Activated CD8-positive, alpha-beta memory T cell treated with anti-CD3 and anti-CD28 coated beads for 48 hours (primary cell): Measurements from ENCODE around the gene CLDN16.

ENCODE experiments used
- DNase-seq, 3 experiments: peaks; one replicate each; pipeline ENCODE4 v3.0.0-alpha.2; 2020; ENCODE audit warnings: low read depth in 2 of 3, low spot score in 2 of 3

The CLDN16 gene, protein sequence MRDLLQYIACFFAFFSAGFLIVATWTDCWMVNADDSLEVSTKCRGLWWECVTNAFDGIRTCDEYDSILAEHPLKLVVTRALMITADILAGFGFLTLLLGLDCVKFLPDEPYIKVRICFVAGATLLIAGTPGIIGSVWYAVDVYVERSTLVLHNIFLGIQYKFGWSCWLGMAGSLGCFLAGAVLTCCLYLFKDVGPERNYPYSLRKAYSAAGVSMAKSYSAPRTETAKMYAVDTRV

DNA sequence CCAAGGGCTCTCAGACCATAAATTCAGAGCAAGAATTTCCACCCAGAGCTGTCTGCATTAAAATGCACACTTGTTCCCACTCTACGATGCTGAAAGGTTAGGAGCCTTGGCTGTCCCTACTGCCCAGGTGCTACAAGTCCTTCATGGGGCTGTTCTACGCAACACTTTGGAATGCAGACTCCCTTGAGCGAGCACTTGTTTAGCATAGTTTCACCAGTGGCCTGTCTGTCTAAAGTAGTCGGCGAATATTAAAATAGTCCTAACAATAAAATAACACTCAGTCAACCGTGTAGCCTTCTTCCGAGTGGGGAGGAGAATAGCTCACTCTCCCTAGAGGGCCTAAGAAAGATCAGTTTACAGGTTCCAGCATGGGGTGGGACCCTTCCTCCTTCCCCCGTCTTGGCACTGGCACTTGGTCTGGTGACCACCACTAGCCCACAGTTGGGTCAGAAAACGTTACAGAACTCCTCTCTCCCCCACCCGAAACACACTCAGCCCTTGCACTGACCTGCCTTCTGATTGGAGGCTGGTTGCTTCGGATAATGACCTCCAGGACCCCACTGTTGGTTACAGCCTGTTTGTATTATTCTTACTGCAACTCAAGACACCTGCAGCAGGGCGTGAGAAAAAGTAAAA lies at the start of gene CLDN16:
Gene CLDN16, plus strand, starts transcription at position 586 of the 636 bp plus-strand sequence. CDS start 167 bp downstream, outside the sequence.
- DNase-seq = no peak

DNA sequence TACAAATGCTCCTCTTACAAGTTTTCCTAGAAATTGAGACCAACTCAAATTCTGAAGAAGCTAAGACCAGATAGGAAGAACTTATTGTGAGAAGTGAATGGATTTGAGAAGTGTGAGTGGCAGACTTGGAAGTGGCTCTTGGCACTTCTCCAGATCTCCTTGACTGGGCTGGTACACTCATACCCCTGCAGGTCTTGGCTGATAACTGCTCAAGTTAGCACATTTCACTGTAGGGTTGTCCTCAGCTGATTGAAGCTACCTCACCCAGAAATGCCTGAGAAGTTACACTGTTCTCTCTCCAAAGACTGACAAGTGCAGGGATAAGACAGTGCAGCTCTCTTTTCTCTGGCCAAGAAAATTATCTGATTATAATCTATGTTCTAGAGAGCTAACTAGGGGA lies 49.2 kb upstream of the CLDN16 start:
- no peak for DNase-seq

DNA sequence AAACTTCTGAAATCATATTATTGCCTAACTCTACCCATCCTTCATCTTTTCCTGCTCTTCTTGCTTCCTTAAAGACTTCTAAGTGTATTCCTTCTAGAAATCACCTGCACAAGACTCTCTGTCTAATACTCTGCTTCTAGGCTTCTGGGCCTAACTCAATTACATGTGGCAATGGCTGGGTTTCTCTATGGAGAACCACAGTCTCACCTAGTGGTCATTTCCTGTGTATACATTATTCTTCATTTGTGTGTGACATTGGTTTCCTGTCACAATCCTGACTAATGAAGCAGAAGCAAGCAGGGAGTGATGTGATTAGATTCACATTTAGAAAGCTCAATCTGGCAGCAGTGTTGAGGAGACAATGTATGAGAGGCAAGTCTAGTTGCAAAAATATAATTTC lies 48.8 kb upstream of the CLDN16 start:
- DNase-seq = no peak

DNA sequence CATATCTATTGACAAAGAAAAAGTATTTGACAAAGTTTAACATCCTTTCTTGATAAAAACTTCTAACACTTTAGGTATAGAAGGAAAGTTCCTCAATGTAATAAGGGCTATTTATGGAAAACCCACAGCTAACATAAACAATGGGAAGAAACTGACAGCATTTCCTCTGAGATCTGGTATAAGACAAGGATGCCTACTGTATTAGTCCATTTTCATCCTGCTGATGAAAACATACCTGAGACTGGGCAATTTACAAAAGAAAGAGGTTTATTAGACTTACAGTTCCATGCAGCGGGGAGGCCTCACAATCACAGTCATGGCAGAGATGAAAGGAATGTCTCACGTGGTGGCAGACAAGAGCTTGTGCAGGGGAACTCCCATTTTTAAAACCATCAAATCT lies 47.9 kb upstream of the CLDN16 start:
- no peak for DNase-seq

DNA sequence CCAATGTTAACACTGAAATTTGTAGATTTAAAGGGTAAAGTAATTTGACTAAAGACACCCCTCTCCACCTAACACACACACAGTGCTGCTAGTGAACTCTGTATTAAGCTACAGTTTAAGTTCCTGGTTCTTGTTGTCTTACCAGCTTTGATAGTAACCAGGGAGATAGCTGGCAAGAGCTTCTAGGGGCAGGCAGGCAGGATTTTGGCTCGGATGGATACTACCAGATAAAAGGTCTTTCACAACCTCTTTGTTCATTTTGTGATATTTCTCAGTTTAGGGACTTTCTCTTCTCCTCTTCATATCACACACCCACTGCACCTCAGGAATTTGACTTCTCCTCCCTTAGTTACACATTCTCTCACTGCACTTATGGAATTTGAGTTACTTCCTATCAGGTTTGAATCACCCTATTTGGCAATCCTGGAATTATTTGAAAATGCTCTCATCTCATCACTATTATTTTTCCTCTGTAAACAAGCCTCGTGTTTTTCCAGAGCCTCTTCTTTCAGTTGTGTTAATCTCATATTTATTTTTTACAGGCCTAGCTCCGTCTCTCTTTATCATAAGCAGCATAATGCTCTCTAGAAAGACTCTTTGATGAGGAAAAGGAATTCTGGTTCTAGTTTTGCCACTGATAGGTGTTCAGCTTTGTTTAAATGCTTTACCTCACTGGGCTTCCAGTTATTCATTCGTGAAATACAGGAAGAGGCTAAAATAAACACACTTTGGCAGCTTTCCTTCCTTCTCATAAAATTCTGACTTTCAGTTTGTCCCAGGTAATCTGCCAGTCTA lies 42.7 kb upstream of the CLDN16 start:
- DNase-seq = no peak

DNA sequence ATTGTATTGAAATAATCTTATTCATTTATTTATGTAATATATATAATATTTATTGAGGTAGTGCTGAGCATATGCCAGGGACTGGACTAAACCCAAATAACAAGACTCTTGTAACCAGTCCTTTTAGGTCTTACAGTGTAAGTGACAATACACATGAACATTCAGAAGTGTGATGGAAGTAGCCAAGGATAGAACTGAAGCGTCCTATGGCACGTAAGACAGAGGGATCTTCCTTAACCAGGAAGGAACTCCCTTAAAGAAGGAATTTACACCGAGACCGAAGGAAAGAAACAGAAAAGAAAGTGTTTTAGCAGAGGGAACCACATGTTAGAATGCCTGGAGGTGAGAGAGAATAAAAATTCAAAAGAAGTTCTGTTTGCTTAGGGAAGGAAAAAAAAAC lies 42.1 kb upstream of the CLDN16 start:
- DNase-seq = no peak

DNA sequence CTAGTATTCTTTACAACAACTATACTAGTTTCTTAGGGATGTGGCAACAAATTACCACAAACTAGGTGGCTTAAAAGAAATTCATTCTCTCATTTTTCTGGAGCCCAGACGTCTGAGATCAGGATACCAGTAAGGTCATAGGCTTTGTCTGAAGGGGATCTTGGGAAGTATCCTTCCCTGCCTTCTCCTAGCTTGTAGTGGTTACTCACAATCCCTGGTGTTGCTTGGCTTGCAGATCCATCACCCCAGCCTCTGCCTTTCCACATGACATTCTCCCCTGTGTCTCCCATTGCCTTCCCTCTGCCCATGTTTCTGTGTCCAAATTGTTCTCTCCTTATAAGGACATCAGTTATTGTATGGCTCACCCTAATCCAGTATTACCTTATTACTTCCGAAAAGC lies 41.4 kb upstream of the CLDN16 start:
- DNase-seq = no peak

DNA sequence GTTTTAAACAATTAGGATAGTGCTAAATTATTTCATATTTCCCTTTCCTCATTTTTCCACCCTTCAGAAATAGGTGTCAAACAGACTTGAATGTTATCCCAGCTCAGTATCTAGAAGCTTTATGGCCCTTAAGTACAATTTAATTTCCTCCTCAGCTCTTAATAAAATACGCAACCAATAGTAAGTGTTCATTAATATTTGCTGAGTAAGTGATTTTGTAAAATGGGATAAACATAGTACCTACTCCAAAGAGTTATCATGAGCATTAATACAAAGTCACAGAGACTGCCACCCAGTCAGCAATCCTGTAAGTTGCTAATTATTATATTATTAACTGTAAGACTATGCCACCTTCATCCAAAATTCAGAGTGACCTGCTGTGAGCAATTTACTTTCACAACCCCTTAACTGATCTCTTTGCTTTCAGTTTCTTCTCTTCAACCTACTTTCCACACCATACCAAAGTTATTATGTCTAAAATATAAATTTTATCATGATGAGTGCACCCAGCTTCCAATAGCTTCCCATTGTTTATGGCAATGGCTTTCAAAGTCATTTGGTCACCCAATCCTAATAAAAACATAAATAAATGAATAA lies 35.0 kb upstream of the CLDN16 start:
- DNase-seq = no peak

DNA sequence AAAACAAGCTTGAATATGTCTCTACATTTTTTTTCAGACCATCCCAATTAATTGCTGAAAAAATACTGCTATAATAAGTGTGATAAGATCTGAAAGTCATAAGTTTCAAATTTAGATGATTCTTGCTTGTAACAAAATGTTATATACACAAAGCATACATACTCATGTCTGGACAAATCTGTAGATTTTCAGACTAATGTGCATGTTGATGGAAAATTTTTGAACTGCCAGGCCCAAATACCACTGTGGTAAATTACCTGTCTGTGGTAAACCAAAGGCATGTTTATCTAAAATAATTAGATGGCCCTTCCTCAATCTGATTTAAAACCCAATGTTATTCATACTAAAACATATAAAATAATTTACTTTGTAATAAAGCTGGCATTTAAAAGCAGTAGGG lies 31.7 kb upstream of the CLDN16 start:
- DNase-seq = no peak

DNA sequence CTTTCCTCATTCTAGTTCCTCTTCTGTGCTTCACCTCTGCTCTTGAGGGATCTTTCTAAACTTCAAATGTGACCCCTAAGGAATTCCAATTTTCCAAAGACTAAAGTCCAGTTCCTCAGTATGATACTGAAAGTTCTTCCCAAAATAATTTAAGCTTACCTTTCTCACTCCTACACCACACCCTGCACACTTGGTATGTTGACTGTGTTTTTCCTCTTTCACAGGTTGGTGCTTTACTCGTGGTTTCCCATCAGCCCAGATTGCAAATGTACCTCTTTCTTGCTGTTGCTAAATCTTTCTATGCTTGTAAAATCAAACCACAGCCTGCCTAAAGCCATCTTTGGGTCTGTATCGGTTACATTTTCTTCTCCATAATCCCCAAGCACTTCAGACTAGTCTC lies 30.5 kb upstream of the CLDN16 start:
- no peak for DNase-seq

DNA sequence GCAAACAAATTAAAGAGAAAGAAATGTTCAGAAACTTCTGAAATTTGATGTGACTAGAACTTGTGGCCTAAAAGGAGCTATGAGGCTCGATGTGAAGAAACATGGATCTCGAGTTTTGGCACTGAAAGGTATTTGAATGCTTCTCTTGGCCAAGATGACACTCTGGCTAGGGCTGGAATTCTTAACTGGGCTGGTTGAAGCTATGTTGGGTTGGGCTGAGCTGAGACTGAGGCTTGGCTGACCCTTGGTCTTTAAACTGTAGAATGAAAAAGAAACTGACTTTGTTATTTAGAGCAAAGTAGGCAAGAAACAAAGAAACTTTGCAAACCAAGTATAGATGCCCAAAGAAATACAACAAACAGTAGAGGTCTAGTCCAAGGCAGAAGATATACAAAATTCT lies 28.1 kb upstream of the CLDN16 start:
- DNase-seq = no peak

DNA sequence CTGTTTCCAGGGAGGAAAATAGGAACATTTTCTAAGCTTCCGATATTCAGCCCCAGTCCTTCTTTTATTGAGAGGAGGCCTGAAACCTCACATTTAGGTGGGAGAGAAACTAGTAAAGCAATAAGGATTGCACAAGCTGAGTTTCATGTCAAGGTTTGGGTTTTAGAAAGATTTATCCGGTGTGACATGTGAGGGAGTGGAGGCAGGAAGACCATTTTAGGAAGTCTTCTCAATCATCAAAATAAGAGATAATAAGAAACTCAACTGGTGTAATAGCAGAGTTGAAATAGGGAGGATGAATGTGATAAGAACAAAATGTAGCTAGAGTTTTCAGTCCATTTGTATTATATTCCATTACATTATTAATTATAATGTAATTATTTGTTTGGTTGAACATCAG lies 27.7 kb upstream of the CLDN16 start:
- DNase-seq = no peak

DNA sequence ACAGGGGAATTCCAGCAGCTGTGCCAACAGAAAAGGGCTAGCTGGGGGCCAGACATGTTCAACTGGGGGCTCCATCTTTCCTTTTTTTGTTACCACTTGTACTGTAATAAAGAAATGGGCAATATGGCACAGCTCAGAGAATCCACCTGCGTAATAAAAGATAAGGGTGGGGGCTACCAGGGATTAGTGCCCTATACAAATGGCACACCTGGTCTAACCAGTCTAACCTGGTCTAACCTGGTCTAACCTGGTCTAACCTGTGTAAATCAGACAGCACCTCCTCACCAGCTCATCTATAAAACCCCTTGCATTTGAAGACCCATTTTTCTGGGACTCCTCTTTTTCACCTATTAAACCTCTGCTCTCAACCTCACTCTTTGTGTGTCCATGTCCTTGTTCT lies 26.2 kb upstream of the CLDN16 start:
- no peak for DNase-seq

DNA sequence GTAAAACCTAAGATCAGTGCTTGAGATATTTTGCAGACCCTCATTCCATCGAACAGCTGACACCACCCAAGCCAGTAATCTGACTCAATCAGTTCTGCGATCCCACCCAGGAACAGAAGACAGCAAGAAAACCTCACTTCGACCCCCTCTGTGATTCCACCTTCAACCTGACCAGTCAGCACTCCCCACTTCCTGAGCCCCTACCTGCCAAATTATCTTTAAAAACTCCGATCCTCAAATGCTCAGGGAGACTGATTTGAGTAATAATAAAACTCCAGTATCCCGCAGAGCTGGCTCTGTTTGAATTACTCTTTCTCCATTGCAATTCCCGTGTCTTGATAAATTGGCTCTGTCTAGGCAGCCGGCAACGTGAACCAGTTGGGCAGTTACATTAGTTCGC lies 25.7 kb upstream of the CLDN16 start:
- DNase-seq = no peak

DNA sequence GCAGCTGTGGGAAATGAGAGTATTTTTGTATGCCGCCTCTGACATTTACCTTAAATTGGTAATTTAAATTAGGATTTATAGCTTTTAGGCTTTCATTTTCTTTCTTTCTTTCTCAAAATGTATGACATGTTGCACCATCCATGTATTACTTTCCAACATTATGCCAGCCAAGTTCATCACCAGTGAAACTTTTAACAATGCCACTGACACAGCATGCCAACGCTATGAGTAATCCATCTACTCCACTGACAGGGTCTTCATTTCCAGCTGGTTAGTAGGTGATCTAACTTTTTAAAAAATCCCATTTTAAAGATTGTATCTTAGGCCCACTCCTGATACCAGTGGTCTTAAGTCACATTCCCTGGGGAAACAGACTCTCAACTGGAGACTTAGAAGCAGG lies 21.8 kb upstream of the CLDN16 start:
- no peak for DNase-seq

DNA sequence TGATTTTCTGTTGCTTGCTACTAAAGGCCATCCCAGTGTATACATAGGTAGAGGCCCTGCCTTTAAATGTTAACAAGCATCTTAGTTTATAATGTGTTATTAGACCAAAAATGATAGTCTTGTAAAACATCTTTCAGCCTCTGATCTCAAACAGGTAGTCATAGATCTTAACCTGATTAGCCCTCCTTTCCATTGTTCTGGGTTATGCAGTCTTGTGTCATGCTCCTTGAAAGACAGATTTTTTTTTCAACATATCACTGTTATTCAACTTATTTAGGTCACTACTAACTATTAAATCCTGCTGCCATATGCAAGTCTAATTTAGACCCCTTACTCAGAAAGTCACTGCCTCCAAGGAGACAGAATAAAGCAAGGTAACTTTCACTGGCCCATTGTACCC lies 19.1 kb upstream of the CLDN16 start:
- no peak for DNase-seq

DNA sequence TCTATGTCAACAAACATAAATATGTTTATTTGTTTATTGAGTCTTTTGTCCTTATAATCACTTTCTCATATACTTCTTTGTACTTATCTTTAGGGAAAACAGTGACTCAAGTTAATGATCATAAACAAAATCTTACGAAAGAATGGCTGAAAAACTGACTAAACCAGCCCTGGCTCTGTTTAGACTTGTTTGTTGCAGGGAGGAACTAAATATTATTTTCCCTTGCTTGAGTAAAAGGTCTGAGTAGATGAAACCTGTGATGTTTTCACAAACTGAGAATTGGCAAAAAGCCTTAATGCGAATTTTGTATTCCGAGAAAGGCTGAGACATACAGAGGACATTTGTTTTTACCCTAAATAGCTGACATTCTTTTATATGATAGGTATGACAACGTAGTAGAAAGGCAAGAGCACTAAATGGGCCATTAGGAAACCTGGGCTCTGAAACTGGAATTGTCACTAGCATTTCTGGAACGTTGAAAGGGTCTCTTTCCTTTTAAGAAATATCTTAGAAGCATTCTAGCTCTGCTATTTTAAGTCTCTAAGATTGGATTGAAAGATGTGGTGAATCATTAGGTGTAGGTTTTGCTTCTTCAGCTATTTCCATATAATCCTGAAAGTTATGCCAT lies 18.2 kb upstream of the CLDN16 start:
- DNase-seq = no peak

DNA sequence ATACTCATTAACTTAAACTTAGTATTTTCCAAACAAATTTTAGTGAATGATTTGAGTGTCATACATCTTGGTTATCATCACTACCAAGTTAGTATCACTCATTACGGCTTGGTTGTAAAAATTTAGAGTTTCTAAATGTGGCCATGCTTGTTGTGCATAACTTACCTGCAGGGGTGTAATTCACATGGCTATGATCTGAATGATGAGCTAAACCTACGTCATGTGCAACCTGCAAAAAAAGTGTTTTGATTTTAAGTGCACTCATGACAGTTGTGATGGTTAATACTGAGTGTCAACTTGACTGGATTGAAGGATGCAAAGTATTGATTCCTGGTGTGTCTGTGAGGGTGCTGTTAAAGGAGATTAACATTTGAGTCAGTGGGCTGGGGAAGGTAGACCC lies 17.6 kb upstream of the CLDN16 start:
- DNase-seq = no peak

DNA sequence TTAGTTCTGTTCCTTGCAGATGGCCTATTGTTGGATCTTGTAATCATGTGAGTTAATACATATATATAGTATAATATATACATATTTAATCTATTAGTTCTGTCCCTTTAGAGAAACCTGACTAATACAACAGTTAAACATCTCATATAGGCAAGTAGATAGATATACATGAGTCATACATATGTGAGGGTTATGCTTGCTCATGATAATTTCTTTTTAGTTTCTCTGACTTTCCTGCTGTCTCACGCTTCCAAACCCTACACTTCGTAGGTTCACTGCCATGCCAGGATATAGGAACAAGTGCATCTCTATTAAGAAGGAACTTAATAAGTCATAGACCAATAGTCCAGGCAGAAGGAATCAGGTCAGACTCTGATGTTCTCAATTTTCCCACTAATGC lies 16.8 kb upstream of the CLDN16 start:
- no peak for DNase-seq

DNA sequence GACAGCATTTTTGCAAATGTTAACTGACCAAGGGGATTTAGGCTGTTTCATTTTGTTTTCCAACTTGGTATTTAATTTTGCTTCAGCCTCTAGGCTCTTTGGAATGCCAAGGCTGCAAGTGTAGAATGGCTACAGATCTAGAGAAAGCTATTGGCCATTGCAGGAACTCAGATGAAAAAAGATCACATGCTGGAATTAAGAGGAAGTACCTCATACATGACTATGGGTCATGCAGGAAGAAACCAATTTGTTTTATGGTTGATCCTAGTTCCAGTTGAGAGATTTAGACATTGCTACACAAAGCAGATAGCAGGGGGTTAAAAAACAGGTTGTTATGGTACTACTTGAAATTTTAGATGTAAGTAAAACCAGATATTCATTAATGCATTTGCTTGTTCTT lies 12.7 kb upstream of the CLDN16 start:
- DNase-seq = no peak

DNA sequence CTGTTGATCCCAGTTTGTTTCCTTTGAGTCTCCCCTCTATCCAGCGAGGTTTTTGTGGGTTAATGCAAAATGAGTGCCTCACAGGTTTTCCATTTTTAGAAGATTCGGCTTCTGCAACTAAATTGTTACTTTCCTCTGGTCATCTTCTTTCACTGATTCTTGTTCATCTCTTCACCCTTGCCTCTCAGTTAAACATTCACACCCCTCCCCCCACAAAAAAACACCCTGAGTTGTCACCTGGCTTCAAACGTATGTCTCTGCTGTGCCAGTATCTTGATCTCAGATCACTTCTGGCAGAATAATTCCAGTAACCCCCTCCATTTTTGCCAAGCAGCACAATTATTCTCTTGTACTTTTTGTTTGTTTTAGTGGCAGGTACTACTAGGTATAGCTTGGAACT lies 12.3 kb upstream of the CLDN16 start:
- DNase-seq = no peak
